ENCODE measurements around the gene SRD5A1.

- no peak for TF ChIP-seq CTCF (IDR thresholded peaks at IDR 0.05; ENCODE audit: low read length)
- TF ChIP-seq EZH2phosphoT487 (IDR thresholded peaks at IDR 0.05; ENCODE audit: low read length), result no peak
- no peak for TF ChIP-seq EZH2 (optimal IDR thresholded peaks at IDR 0.05; ENCODE audit: low read depth, low read length)
These were observed 78.9 kb downstream of the SRD5A1 start for GRCh38 chr5:6712142-6712576.

Measured in MM.1S (cell line).